HG03159 (cell line): Measurements from ENCODE around the gene DTHD1.

Source experiments
- ATAC-seq: cut with Tn5 transposase; IDR thresholded peaks from one replicate; pipeline ENCODE4 v1.9.1; 2021; ENCODE audit warnings: mild to moderate bottlenecking, moderate library complexity; ENCODE audit not compliant: unreplicated experiment

DTHD1 gene

GRCh38 chr4:36269101-36269500 lies 12.3 kb upstream of the DTHD1 start:
- no peak for ATAC-seq

DNA sequence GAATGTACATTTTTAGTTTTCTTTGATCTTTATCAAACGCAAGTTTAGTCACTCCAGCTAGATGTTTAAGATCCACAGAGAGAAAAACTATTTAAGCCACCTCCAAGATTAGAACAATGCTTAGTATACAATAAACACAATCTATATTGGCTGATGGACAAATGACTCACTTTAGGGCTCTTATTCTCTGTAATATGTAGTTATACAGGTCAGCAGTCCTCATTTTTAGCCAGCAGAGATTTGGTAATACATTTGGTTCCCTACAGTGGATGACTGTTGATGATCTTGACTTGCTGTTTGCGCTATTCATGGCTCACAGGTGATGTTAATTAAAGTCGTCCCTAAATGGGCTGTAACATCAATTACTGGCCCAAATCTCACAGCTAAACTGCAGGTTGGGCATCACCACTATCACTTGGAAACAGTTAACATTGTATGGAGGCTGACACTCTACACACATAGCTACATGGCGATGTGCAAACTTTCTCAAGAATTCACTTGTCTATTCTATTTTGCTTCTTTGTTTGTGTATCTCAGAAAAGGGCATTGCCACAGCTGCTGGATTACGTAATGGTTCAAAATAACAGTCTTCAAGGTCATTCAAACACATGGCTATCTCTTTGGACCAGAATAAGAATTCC lies 11.8 kb upstream of the DTHD1 start:
- ATAC-seq, result no peak

- ATAC-seq, result no peak
These were observed 8.1 kb upstream of the DTHD1 start for GRCh38 chr4:36273276-36273675.

DNA sequence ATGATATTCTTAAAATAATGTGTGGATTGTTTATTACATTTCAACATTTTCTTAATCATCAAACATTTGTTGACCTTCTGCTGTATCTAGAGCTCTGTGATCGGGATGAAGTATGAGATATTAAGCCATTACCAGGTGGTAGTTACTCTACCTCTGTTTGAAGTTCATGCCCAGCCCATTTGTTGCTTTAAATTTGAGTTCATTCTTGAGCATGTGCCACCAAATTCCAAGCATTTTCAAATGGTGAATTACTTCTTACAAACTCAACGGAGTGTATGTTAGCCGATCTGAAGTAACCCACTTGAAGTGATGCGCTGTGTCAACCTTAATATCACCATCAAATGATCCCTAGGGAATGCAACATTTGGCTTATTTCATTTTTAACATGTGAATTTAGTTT lies 7.3 kb upstream of the DTHD1 start:
- no peak for ATAC-seq

GRCh38 chr4:36277533-36277932 lies 3.9 kb upstream of the DTHD1 start:
- ATAC-seq, result no peak

DNA sequence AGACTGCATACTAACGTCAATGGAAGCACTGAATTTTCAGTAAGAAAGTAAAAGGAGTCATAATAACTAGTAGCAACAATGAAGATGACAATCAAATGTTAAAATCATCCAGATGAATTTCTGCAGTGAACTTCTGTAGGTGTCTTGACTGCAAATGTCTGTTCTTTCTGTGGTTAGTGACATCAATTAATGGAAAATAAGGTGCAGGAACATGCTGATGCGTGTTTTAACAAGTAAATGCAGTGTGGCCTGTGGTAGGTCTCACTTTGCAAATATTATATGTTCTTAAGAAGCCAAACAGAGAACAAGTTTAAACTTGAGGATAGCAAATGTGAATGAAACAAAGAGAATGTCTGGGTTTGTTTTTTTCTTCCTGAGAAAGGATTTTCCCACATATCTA lies 2.6 kb upstream of the DTHD1 start:
- no peak for ATAC-seq

GRCh38 chr4:36280555-36280954 lies 861 bp upstream of the DTHD1 start:
- ATAC-seq, result no peak

DNA sequence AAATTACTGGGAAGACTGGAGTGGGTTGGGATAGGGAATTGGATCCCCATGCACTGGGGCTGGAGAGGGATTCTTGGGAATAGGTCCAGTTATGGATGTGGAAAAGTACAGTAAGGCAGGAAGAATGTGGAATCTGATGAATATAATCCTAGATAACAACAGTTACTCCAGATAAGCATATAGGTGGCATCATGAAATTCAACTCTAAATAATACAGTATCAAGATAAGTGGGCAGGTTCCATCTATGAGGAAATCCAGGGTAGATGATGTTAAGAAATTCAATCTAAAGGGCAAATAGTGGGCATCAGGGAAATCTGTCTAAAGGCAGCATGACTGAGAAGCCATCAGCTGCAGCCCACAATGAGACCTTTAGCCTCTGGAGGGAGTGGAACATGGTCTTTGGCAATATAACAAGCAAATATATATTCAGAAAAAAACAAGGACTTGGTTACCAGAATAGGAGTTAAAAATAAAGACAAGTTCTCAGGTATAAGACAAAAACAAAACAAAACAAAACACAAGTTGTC lies 1.2 kb downstream of the DTHD1 start:
- no peak for ATAC-seq

DNA sequence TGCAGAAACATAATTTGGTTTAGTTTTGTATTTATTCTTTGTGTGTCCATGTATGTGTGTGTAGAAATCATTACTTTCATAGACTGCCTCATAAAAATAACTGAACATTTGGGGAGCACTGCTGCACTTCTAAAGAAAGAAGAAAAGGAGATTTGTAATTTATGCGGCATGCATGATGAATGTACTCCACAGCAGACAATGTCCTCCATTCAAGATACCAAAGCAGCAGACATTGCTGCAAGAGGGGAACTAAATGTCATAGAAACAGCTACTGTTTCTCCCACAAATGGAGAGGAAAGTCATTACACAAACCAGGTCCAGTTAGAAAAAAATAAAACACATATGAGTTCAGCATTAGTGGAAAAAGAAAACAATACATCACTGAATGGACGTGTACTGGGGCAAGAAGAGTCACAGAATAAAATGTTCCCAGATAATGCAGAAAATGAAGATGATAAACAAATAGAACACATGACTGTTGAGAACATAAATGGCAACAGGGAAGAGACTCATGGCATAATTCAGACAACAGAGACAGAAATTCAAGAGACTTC lies 2.6 kb downstream of the DTHD1 start:
- ATAC-seq, result no peak

DNA sequence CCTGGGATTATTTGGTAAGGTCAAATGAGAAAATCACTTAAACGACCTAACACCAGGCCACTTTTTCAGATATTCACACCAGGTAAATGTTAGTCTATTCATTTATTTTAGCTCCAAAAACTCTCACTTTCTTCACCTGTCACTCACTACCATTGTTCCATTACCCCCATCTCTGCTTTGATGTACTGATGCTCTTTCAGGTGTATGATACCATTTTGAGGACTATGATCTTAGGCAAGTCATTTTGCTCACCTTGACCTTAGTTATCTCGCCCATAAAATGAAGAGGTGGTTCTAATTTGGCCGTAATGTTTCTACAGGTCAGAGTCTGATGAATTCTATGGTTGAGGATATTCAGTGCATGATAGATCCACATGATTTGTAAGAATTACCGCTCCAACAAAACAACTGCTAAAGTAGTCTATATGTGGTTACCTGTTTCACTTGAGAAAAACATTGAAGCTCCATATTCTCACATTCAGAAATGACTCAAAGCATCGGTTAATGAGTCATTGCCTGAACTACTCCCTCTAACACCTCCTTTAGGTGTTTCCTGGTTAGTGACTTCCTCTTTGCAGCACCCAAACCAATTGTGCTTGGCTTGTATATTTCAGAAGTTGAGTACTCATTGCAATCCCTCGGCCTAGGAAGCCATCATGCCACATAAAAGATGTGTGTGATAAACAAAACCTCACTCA lies 4.5 kb downstream of the DTHD1 start:
- ATAC-seq, result peak; percentile 99

GRCh38 chr4:36286481-36286871 lies 5.1 kb downstream of the DTHD1 start:
- no peak for ATAC-seq

GRCh38 chr4:36288731-36289426 lies 7.5 kb downstream of the DTHD1 start:
- no peak for ATAC-seq

DNA sequence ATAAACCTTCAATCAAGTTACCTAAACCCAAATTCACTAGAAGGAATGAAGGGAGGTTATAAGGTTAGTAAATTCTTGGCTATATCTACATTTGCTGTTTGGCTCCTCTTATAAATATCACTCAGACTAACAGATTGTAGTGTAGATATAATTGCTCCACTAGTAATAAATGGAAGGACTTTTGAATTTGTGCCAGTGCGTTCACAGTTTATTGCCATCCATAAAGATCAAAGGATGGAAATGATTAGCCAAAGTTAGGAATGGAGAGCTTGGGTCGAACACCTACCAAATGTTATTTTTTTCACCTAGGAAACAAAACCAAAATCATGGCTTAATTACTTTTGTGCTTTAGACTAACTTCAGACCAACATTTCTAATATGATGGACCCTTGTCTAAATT lies 9.2 kb downstream of the DTHD1 start:
- ATAC-seq, result no peak

DNA sequence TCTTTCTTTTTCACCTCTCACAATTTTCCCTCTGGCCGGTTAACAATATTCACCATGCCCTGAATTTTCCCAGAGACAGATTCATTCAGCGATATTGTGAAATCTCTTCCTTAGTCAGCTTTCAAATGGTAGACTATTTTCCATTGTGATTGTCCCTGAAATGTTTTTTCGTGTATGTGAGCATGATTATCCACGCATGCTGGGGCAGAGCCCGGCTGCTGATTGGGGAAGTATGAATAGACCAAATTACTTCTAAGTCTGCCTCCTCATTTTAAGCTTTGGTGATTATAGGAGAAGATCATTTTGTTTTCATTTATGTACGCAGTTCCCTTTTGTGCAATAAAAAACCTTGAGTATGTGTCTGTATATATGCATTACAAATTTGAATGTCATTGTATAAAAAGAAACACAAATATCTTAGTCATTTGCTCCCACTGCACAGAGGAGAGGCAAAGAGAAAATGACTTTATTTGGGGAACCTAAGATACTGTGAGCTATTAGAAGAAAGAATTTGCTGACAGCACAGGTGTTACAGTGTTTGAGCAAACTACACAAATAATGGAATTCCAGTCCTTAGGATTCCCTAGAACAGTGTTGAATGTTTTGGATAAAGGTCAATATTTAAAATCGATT lies 11.3 kb downstream of the DTHD1 start:
- ATAC-seq, result no peak

GRCh38 chr4:36301127-36301526 lies 19.7 kb downstream of the DTHD1 start:
- ATAC-seq, result no peak

- peak; percentile 93 for ATAC-seq
These were observed 22.2 kb downstream of the DTHD1 start for GRCh38 chr4:36303426-36304137.

GRCh38 chr4:36304138-36304681 lies 22.8 kb downstream of the DTHD1 start:
- peak; percentile 48 for ATAC-seq

DNA sequence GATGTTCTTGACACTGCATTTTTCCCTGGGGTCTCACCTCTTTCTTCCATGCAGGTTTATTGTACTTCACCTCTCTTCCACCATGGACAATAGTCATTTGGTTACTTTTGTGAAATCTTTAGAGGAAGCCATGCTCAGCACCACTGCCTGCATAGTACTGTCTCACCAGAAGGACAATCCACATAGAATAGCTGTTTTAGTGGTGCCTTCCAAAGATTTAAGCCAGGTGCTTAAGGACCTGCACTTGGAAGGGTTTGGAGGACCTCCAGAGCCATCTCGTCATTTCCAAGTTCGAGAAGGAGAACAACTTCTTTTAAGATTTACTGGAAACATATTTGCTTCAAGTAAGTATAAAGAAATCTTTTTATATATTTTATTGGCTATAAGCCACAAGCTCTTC lies 26.7 kb downstream of the DTHD1 start:
- no peak for ATAC-seq

DNA sequence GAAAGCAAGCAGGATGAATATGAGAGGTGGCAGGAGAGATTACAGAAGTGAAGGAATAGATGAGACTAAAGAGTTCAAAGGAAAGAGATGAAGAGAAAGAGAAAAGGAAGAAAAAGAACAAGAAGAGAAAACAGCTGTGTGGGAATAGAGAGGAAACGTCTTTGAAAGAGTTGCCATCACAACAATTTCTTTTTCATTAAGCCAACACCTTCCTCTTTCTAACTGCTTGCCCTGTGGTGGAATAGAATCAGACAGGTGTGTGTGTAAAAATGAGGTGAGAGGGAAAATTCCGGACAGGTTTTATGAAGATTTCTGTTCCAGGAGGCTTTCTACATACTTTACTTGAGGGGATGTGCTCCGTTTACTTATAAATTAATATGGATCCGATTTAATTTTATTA lies 28.8 kb downstream of the DTHD1 start:
- ATAC-seq, result no peak

DNA sequence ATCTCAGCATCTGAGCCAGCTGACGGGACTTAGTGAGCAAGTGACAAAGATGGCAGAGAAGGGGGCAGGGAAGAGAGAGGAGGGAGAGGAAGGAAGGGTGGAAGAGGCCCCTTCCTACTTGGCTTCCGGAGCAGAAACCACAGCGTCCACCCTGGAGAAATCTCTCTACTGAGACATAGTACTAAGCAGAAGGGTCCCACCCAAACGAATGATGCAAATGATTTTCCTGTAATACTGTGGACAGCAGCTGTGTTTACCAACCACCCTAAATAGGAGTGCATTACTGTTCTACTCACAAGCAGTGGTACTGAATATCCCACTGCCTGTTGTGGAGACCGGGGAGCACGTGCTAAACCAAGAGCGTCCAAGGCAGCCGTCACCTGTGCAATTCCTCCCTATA lies 29.4 kb downstream of the DTHD1 start:
- peak; percentile 55 for ATAC-seq
